HCT116 (cell line): Measurements from ENCODE around the gene ALDH3A1. TPM values are rescaled to one million over a fixed set of nuclear protein-coding genes. Genes with fewer than 3 reads are reported as not detected.

Experiments used
- ATAC-seq: fragments of 200-7000 bp; cut with Tn5 transposase; 2 replicates; pipeline ENCODE4 v1.9.1; 2020; ENCODE audit warnings: mild to moderate bottlenecking, moderate library complexity
- BruUV-seq: library from RNA; stranded (reverse); fragments of 400-500 nt; replicated peaks from 2 replicates; lab custom pipeline; 2021; lab: Mats Ljungman, UMichigan
- CTCF ChIA-PET: fragments of 300-600 bp; sonication (Branson Sonifier 250); formaldehyde crosslinking; loops from one replicate; lab custom pipeline; 2021; ENCODE audit warnings: antibody characterized with exemption; lab: Charles Lee
- POLR2A ChIA-PET: fragments of 300-600, 350-600 bp; sonication (Branson Sonifier 250); formaldehyde crosslinking; loops from one replicate; lab custom pipeline; 2021; ENCODE audit warnings: antibody characterized with exemption; lab: Charles Lee
- RAD21 ChIA-PET, 2 experiments: fragments of 300-600 bp; sonication (Branson Sonifier 250); formaldehyde crosslinking; loops; one replicate each; lab custom pipeline; 2023; ENCODE audit warnings: low total read pairs in 2 of 2; ENCODE audit not compliant: uncharacterized antibody in 2 of 2, unreplicated experiment in 2 of 2, low non-redundant PET in 1 of 2; lab: Charles Lee
- DNase-seq: peaks from one replicate; pipeline ENCODE4 v3.0.0-alpha.2; 2010; ENCODE audit warnings: low read depth, low spot score
- H2AFZ ChIP-seq: fragments of 200-600 bp; shearing (Covaris generic), sonication (generic); 2 replicates; pipeline ENCODE4 v1.6.1; 2017; ENCODE audit warnings: low read depth, mixed run types, mixed read lengths, antibody characterized with exemption, low read length; ENCODE audit not compliant: poor library complexity, severe bottlenecking
- H3K27ac ChIP-seq: 2 replicates; pipeline ENCODE4 v1.5.1; 2012; ENCODE audit warnings: low read depth, low read length
- H3K27me3 ChIP-seq: fragments of 200-600 bp; sonication (generic); 2 replicates; pipeline ENCODE4 v1.6.1; 2016; ENCODE audit warnings: mixed run types, low read length, mixed read lengths; ENCODE audit not compliant: insufficient read depth
- H3K36me3 ChIP-seq, 2 experiments: fragments of 200-500 bp in 1 of 2; fragments of 200-600 bp in 1 of 2; sonication (Bioruptor generic) in 1 of 2; sonication (generic) in 1 of 2; 2 replicates each; pipeline versions ENCODE4 v1.5.1 to v1.6.1; 2014 to 2016; ENCODE audit warnings: low read length in 2 of 2, inconsistent platforms in 1 of 2, mixed read lengths in 1 of 2, mixed run types in 1 of 2; ENCODE audit not compliant: insufficient read depth in 2 of 2, control insufficient read depth in 1 of 2
- H3K4me1 ChIP-seq, 2 experiments: fragments of 200-600 bp in 1 of 2; sonication (generic) in 1 of 2; 2 replicates each; pipeline versions ENCODE4 v1.5.1 to v1.6.1; 2012 to 2017; ENCODE audit warnings: low read length in 2 of 2, inconsistent platforms in 1 of 2, mild to moderate bottlenecking in 1 of 2, mixed read lengths in 1 of 2, mixed run types in 1 of 2, moderate library complexity in 1 of 2; ENCODE audit not compliant: insufficient read depth in 2 of 2, control insufficient read depth in 1 of 2
- H3K4me2 ChIP-seq: fragments of 200-600 bp; sonication (generic); 2 replicates; pipeline ENCODE4 v1.6.1; 2017; ENCODE audit warnings: mixed run types, low read length, mixed read lengths
- H3K4me3 ChIP-seq, 2 experiments: fragments of 200-600 bp in 1 of 2; sonication (generic) in 1 of 2; replicated peaks in 1 of 2; 2 replicates each; pipeline ENCODE4 v1.5.1; 2011 to 2016; ENCODE audit warnings: low read length in 2 of 2, control low read depth in 1 of 2, low read depth in 1 of 2, mild to moderate bottlenecking in 1 of 2, mixed read lengths in 1 of 2, mixed run types in 1 of 2
- H3K79me2 ChIP-seq: fragments of 200-600 bp; sonication (generic); 2 replicates; pipeline ENCODE4 v1.6.1; 2017; ENCODE audit warnings: mild to moderate bottlenecking, mixed run types, low read length, moderate library complexity, mixed read lengths; ENCODE audit not compliant: insufficient read depth
- H3K9ac ChIP-seq: fragments of 200-600 bp; sonication (generic); 2 replicates; pipeline ENCODE4 v1.6.1; 2016; ENCODE audit warnings: low read length, mixed read lengths
- H3K9me2 ChIP-seq: fragments of 200-600 bp; sonication (generic), shearing (Covaris generic); 2 replicates; pipeline ENCODE4 v1.6.1; 2017; ENCODE audit warnings: mixed run types, mild to moderate bottlenecking, moderate library complexity; ENCODE audit not compliant: insufficient read depth
- H3K9me3 ChIP-seq, 2 experiments: fragments of 200-500 bp in 1 of 2; fragments of 200-600 bp in 1 of 2; sonication (Bioruptor generic) in 1 of 2; sonication (generic) in 1 of 2; 2 replicates each; pipeline ENCODE4 v1.6.1; 2014 to 2017; ENCODE audit warnings: low read length in 2 of 2, mixed read lengths in 2 of 2, inconsistent platforms in 1 of 2, low read depth in 1 of 2, mild to moderate bottlenecking in 1 of 2, mixed run types in 1 of 2, moderate library complexity in 1 of 2; ENCODE audit not compliant: control insufficient read depth in 1 of 2, insufficient read depth in 1 of 2
- H4K20me1 ChIP-seq: fragments of 200-600 bp; sonication (generic), shearing (Covaris generic); 2 replicates; pipeline ENCODE4 v1.6.1; 2017; ENCODE audit warnings: mixed run types, mild to moderate bottlenecking, moderate library complexity; ENCODE audit not compliant: insufficient read depth
- ATF3 ChIP-seq: IDR thresholded peaks from 2 replicates; pipeline ENCODE4 v1.6.1; 2012
- CBX3 ChIP-seq: IDR thresholded peaks from 2 replicates; pipeline ENCODE4 v1.6.1; 2012; ENCODE audit warnings: low read depth
- CTCF ChIP-seq, 3 experiments: fragments of 200-600 bp in 1 of 3; sonication (generic) in 1 of 3; IDR thresholded peaks in 2 of 3; conservative IDR thresholded peaks in 1 of 3; 2 replicates each; pipeline ENCODE4 v1.5.1; 2012 to 2017; ENCODE audit warnings: low read depth in 2 of 3, low read length in 2 of 3, antibody characterized with exemption in 1 of 3, borderline replicate concordance in 1 of 3, control low read depth in 1 of 3, mild to moderate bottlenecking in 1 of 3, mixed read lengths in 1 of 3, mixed run types in 1 of 3, moderate library complexity in 1 of 3; ENCODE audit not compliant: insufficient read depth in 1 of 3
- EGR1 ChIP-seq: IDR thresholded peaks from 2 replicates; pipeline ENCODE4 v1.6.1; 2012; ENCODE audit warnings: low read depth
- ELF1 ChIP-seq: IDR thresholded peaks from 2 replicates; pipeline ENCODE4 v1.6.1; 2012; ENCODE audit warnings: low read depth, borderline replicate concordance
- EZH2phosphoT487 ChIP-seq: fragments of 200-600 bp; IDR thresholded peaks from 2 replicates; pipeline ENCODE4 v1.6.1; 2018; ENCODE audit warnings: antibody characterized with exemption, borderline replicate concordance
- JUND ChIP-seq: IDR thresholded peaks from 2 replicates; pipeline ENCODE4 v1.6.1; 2012
- POLR2AphosphoS5 ChIP-seq: IDR thresholded peaks from 2 replicates; pipeline ENCODE4 v1.6.1; 2011; ENCODE audit warnings: mild to moderate bottlenecking, low read depth, low read length, moderate library complexity
- RAD21 ChIP-seq: IDR thresholded peaks from 2 replicates; pipeline ENCODE4 v1.6.1; 2012; ENCODE audit warnings: low read depth, mild to moderate bottlenecking
- REST ChIP-seq: IDR thresholded peaks from 2 replicates; pipeline ENCODE4 v1.6.1; 2012; ENCODE audit warnings: low read depth
- SIN3A ChIP-seq: IDR thresholded peaks from 2 replicates; pipeline ENCODE4 v1.6.1; 2012; ENCODE audit warnings: low read depth
- SP1 ChIP-seq: IDR thresholded peaks from 2 replicates; pipeline ENCODE4 v1.6.1; 2012; ENCODE audit warnings: low read depth
- SRF ChIP-seq: IDR thresholded peaks from 2 replicates; pipeline ENCODE4 v1.6.1; 2012; ENCODE audit warnings: low read depth
- TCF7L2 ChIP-seq: IDR thresholded peaks from 2 replicates; pipeline ENCODE4 v1.7.0; 2011; ENCODE audit warnings: borderline replicate concordance, inconsistent platforms; ENCODE audit not compliant: insufficient read depth, insufficient read length; ENCODE audit errors: extremely low read depth
- YY1 ChIP-seq: IDR thresholded peaks from 2 replicates; pipeline ENCODE4 v1.6.1; 2011; ENCODE audit warnings: low read length, low read depth, moderate library complexity, mild to moderate bottlenecking; ENCODE audit not compliant: insufficient replicate concordance; ENCODE audit errors: extremely low read depth
- ZBTB33 ChIP-seq: IDR thresholded peaks from 2 replicates; pipeline ENCODE4 v1.6.1; 2011; ENCODE audit warnings: mild to moderate bottlenecking, low read length, moderate library complexity; ENCODE audit not compliant: insufficient replicate concordance; ENCODE audit errors: extremely low read depth
- ZFX ChIP-seq: fragments of 450-650 bp; IDR thresholded peaks from 2 replicates; pipeline ENCODE4 v1.6.1; 2017
- intact Hi-C: fragments of 100-400 bp; cut with micrococcal nuclease; formaldehyde crosslinking; loops from 2 replicates; pipeline ENCODE4 v1.10.0; 2022
- total RNA-seq: library from RNA; stranded (reverse); gene quantifications from one replicate; pipeline ENCODE4 v1.2.1, GENCODE V29; 2021; ENCODE audit not compliant: unreplicated experiment

The ALDH3A1 gene
- total RNA-seq, 1 experiment from 2014 or later, result 0.86 TPM

GRCh38 chr17:19739241-19740201 is 8.6 kb downstream of the ALDH3A1 start:
- DNase-seq (no peak), ATAC-seq (no peak)
- no peak overlapping the region for H3K9ac ChIP-seq
- H3K9me3 ChIP-seq, result no peaks in the 10 kb centered on the region
- BruUV-seq, result no TSS peak
- H3K27me3 ChIP-seq, result no peaks in the 10 kb centered on the region
- intact Hi-C loops, result no loop called here
- H3K27ac ChIP-seq, result no peak overlapping the region
- CTCF ChIA-PET, result no interaction called here
- H3K4me3 ChIP-seq, result no peak overlapping the region
- no peaks in the 10 kb centered on the region for H4K20me1 ChIP-seq
- peaks cover 2 to 3% of the 10 kb centered on the region in 2 experiments; a peak in 3 of 4 replicates for H3K4me1 ChIP-seq
- no peak for TF ChIP-seq ELF1
- no peak for TF ChIP-seq CTCF (IDR thresholded peaks at IDR 0.05 in 2 of 3, conservative IDR thresholded peaks at IDR 0.05 in 1 of 3; ENCODE audit: borderline replicate concordance in 1 of 3, insufficient read depth in 1 of 3, low read depth in 2 of 3, low read length in 2 of 3)
- TF ChIP-seq EGR1, result no peak
- TF ChIP-seq YY1, result no peak
- no peak for TF ChIP-seq JUND
- TF ChIP-seq SP1, result no peak
- no peak for TF ChIP-seq ZBTB33
- TF ChIP-seq SIN3A, result no peak
- no peak for TF ChIP-seq SRF
- TF ChIP-seq RAD21, result no peak
- TF ChIP-seq ATF3, result no peak
- TF ChIP-seq REST, result no peak
- TF ChIP-seq EZH2phosphoT487, result no peak
- no peak for TF ChIP-seq POLR2AphosphoS5
- TF ChIP-seq CBX3, result no peak
- TF ChIP-seq TCF7L2, result no peak
- TF ChIP-seq ZFX, result no peak
- H3K36me3 ChIP-seq, result no peaks in the 10 kb centered on the region
- RAD21 ChIA-PET, result no interaction called here
- H3K79me2 ChIP-seq, result no peaks in the 10 kb centered on the region
- H2AFZ ChIP-seq, result no peak overlapping the region
- no peak overlapping the region for H3K4me2 ChIP-seq
- H3K9me2 ChIP-seq, result no peaks in the 10 kb centered on the region
- POLR2A ChIA-PET, result no interaction called here
